Measurements from ENCODE around the gene NTN4.
"Not testable (repeated sequence)": the region's sequence is repeated elsewhere in the genome, so short reads cannot be mapped to it uniquely, and the experiment has no call there.

NTN4 gene

GRCh38 chr12:95790033-95790916 is at the start of gene NTN4:
TSS of gene NTN4 (minus strand) at chr12:95790764. CDS start at chr12:95790309, 455 bp downstream.
- no peak for DNase-seq (ENCODE audit: extremely low read depth in 1 of 2, low read depth in 1 of 2)

- DNase-seq (ENCODE audit: extremely low read depth in 1 of 2, low read depth in 1 of 2) = no peak
These were observed 47.6 kb upstream of the NTN4 start for GRCh38 chr12:95838125-95838524.

- DNase-seq (ENCODE audit: extremely low read depth in 1 of 2, low read depth in 1 of 2) = no peak
These were observed 46.9 kb upstream of the NTN4 start for GRCh38 chr12:95837240-95838038.

- no peak for DNase-seq (ENCODE audit: extremely low read depth in 1 of 2, low read depth in 1 of 2)
These were observed 46.2 kb upstream of the NTN4 start for GRCh38 chr12:95836630-95837239.

GRCh38 chr12:95836185-95836609 is 45.6 kb upstream of the NTN4 start:
- DNase-seq (ENCODE audit: extremely low read depth in 1 of 2, low read depth in 1 of 2) = no peak

- DNase-seq (ENCODE audit: extremely low read depth in 1 of 2, low read depth in 1 of 2) = no peak
These were observed 44.0 kb upstream of the NTN4 start for GRCh38 chr12:95834572-95834971.

- no peak for DNase-seq (ENCODE audit: extremely low read depth in 1 of 2, low read depth in 1 of 2)
These were observed 39.9 kb upstream of the NTN4 start for GRCh38 chr12:95830335-95831089.

- no peak for DNase-seq (ENCODE audit: extremely low read depth in 1 of 2, low read depth in 1 of 2)
These were observed 38.8 kb upstream of the NTN4 start for GRCh38 chr12:95829395-95829794.

- DNase-seq (ENCODE audit: extremely low read depth in 1 of 2, low read depth in 1 of 2) = no peak
These were observed 29.6 kb upstream of the NTN4 start for GRCh38 chr12:95820096-95820703.

- no peak for DNase-seq (ENCODE audit: extremely low read depth in 1 of 2, low read depth in 1 of 2)
These were observed 25.2 kb upstream of the NTN4 start for GRCh38 chr12:95815632-95816212.

- DNase-seq (ENCODE audit: extremely low read depth in 1 of 2, low read depth in 1 of 2) = not testable (repeated sequence)
These were observed 21.6 kb upstream of the NTN4 start for GRCh38 chr12:95812155-95812554.

GRCh38 chr12:95810411-95810810 is 19.8 kb upstream of the NTN4 start:
- DNase-seq (ENCODE audit: extremely low read depth in 1 of 2, low read depth in 1 of 2) = no peak

- no peak for DNase-seq (ENCODE audit: extremely low read depth in 1 of 2, low read depth in 1 of 2)
These were observed 18.6 kb upstream of the NTN4 start for GRCh38 chr12:95809000-95809680.

GRCh38 chr12:95808146-95808545 is 17.6 kb upstream of the NTN4 start:
- DNase-seq (ENCODE audit: extremely low read depth in 1 of 2, low read depth in 1 of 2) = no peak

- DNase-seq (ENCODE audit: extremely low read depth in 1 of 2, low read depth in 1 of 2) = no peak
These were observed 15.5 kb upstream of the NTN4 start for GRCh38 chr12:95805864-95806671.

GRCh38 chr12:95804291-95804690 is 13.7 kb upstream of the NTN4 start:
- DNase-seq (ENCODE audit: extremely low read depth in 1 of 2, low read depth in 1 of 2) = no peak

GRCh38 chr12:95803817-95804216 is 13.3 kb upstream of the NTN4 start:
- no peak for DNase-seq (ENCODE audit: extremely low read depth in 1 of 2, low read depth in 1 of 2)

- DNase-seq (ENCODE audit: extremely low read depth in 1 of 2, low read depth in 1 of 2) = no peak
These were observed 12.1 kb upstream of the NTN4 start for GRCh38 chr12:95802482-95803270.
